Measurements from ENCODE around the gene PRPSAP2.

DNA sequence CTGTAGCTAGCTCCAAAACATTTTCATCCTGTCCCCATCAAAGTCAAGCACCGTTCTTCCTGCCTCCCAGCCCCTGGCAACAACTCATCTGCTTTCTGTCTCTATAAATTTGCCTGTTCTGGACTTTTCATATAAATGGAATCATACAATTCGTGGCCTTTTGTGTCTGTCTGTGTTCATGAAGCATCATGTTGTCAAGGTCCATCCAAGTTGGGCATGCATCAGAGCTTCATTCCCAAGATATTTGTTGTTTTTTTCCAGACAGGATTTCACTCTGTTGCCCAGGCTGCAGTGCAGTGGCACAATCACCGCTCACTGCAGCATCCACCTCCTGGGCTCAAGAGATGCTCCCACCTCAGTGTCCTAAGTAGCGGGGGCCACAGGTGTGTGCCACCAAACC is 99.9 kb downstream of the PRPSAP2 start:
- no peak for TF ChIP-seq EZH2 (IDR thresholded peaks at IDR 0.05; ENCODE audit: insufficient read depth, low read length)
- TF ChIP-seq, protein P1, sequence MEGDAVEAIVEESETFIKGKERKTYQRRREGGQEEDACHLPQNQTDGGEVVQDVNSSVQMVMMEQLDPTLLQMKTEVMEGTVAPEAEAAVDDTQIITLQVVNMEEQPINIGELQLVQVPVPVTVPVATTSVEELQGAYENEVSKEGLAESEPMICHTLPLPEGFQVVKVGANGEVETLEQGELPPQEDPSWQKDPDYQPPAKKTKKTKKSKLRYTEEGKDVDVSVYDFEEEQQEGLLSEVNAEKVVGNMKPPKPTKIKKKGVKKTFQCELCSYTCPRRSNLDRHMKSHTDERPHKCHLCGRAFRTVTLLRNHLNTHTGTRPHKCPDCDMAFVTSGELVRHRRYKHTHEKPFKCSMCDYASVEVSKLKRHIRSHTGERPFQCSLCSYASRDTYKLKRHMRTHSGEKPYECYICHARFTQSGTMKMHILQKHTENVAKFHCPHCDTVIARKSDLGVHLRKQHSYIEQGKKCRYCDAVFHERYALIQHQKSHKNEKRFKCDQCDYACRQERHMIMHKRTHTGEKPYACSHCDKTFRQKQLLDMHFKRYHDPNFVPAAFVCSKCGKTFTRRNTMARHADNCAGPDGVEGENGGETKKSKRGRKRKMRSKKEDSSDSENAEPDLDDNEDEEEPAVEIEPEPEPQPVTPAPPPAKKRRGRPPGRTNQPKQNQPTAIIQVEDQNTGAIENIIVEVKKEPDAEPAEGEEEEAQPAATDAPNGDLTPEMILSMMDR (IDR thresholded peaks at IDR 0.05; ENCODE audit: insufficient read depth, low read depth, low read length) = no peak
